GM18909 (cell line): ENCODE measurements around the gene HSPA1A.
"Not testable (repeated sequence)": the region's sequence is repeated elsewhere in the genome, so short reads cannot be mapped to it uniquely, and the experiment has no call there.

Experiments used
- ATAC-seq: cut with Tn5 transposase; IDR thresholded peaks from one replicate; pipeline ENCODE4 v1.9.1; 2021; ENCODE audit warnings: mild to moderate bottlenecking; ENCODE audit not compliant: unreplicated experiment, poor library complexity

Gene HSPA1A

GRCh38 chr6:31806470-31807272 lies 8.7 kb upstream of the HSPA1A start, which contains the start of gene LSM2:
TSS of gene LSM2 (minus strand) at chr6:31806966. CDS start at chr6:31806757, 209 bp downstream.
- ATAC-seq = peak; percentile 90

DNA sequence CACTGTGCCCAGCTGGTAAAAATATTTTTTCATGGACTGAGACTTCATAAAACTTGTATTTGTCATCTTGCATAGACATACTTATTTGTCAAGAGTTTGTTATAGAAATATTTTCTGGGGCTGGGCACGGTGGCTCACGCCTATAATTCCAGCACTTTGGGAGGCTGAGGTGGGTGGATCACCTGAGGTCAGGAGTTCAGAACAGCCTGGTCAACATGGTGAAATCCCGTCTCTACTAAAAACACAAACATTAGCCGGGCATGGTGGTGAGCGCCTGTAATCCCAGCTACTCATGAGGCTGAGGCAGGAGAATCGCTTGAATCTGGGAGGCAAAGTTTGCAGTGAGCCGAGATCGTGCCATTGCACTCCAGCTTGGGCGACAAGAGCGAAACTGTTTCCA lies 6.7 kb upstream of the HSPA1A start:
- not testable (repeated sequence) for ATAC-seq

DNA sequence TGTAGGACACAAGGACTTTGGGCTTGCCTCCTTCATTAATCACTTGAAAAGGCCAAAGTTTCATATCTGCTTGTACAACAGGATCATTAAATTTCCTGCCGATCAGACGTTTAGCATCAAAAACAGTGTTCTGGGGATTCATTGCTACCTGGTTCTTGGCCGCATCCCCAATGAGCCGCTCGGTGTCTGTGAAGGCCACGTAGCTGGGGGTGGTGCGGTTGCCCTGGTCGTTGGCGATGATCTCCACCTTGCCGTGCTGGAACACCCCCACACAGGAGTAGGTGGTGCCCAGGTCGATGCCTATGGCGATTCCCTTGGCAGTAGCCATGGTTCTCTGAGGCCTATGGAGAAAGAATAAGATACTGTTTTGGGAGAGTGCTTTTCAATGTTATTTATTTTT lies 3.7 kb upstream of the HSPA1A start:
- ATAC-seq = no peak

GRCh38 chr6:31813465-31813849 lies 1.9 kb upstream of the HSPA1A start:
- ATAC-seq = no peak

DNA sequence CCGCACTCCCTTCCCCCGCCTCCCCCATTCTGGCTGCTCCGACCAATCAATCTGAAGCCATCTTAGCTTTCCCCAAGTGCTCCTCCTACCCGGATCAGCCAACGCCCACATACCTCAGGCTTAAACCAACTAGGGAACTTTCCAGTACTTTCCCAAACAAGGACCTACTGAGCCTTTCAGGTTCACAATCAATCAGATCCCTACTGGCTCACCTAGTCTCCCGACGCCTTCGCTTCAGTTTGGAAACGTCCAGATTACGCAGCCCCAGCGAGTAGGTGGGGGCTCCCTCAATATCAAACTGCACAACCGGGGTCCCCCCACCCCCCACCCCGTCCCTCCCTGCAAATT lies 692 bp upstream of the HSPA1A start:
- ATAC-seq = no peak

DNA sequence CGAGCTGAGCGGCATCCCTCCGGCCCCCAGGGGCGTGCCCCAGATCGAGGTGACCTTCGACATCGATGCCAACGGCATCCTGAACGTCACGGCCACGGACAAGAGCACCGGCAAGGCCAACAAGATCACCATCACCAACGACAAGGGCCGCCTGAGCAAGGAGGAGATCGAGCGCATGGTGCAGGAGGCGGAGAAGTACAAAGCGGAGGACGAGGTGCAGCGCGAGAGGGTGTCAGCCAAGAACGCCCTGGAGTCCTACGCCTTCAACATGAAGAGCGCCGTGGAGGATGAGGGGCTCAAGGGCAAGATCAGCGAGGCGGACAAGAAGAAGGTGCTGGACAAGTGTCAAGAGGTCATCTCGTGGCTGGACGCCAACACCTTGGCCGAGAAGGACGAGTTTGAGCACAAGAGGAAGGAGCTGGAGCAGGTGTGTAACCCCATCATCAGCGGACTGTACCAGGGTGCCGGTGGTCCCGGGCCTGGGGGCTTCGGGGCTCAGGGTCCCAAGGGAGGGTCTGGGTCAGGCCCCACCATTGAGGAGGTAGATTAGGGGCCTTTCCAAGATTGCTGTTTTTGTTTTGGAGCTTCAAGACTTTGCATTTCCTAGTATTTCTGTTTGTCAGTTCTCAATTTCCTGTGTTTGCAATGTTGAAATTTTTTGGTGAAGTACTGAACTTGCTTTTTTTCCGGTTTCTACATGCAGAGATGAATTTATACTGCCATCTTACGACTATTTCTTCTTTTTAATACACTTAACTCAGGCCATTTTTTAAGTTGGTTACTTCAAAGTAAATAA lies 2.0 kb downstream of the HSPA1A start:
- ATAC-seq = not testable (repeated sequence)

- not testable (repeated sequence) for ATAC-seq
Observed at GRCh38 chr6:31817929-31818511, 2.7 kb downstream of the HSPA1A start.

DNA sequence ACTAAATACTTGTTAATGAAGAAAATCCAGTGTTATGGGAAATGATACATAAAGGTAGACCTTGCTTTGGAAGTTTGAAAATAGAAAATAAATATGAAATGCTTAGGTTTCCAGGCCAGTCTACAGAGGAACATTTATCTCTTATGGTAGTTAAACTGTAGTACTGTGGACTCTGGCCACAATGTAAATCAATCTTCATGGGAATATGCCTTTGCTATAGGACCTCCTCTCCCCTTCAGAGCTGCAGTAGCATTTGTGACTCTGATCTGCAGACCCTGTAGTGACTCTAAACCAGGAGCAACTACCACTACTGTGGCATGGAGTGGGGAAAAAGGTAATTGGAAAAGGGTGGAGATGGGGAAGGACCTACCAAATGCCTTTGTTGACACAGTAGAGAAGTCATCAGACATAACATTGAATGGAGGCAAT lies 4.5 kb downstream of the HSPA1A start:
- ATAC-seq = no peak

- ATAC-seq = not testable (repeated sequence)
Observed at GRCh38 chr6:31820399-31820798, 5.1 kb downstream of the HSPA1A start.

- ATAC-seq = peak; percentile 48
Observed at GRCh38 chr6:31821301-31822035, 6.1 kb downstream of the HSPA1A start.

- ATAC-seq = peak; percentile 33
Observed at GRCh38 chr6:31822036-31822821, 6.9 kb downstream of the HSPA1A start.

DNA sequence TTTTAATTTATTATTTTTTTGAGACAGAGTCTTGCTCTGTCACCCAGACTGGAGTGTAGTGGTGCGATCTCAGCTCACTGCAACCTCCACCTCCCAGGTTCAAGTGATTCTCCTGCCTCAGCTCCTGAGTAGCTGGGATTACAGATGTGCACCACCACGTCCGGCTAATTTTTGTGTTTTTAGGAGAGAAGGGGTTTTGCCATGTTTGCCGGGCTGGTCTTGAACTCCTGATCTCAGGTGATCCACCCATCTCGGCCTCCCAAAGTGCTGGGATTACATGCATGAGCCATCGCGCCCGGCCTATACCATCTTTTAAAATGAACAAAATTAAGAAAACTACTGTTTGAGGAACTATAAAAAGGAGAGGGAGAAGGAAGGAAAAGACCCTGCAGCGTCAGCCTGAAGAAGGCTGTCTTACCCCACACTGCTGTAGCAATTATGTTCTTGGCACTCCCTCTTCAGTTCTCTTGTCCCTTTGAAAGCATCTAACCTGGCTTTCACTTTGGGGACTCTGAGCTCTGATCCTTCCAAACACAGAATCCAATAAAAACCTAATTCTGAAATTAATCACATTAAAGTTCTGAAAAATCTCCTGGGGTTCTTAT lies 8.4 kb downstream of the HSPA1A start:
- ATAC-seq = not testable (repeated sequence)

GRCh38 chr6:31825553-31825952 lies 10.2 kb downstream of the HSPA1A start:
- no peak for ATAC-seq

GRCh38 chr6:31826793-31827285 lies 11.5 kb downstream of the HSPA1A start:
- peak; percentile 21 for ATAC-seq

GRCh38 chr6:31827286-31828079 lies 12.1 kb downstream of the HSPA1A start, which contains the start of gene HSPA1B:
TSS of gene HSPA1B (plus strand) at chr6:31827738. CDS start at chr6:31827951, 213 bp downstream.
- peak; percentile 74 for ATAC-seq

- ATAC-seq = no peak
Observed at GRCh38 chr6:31829633-31830283, 14.4 kb downstream of the HSPA1A start.

DNA sequence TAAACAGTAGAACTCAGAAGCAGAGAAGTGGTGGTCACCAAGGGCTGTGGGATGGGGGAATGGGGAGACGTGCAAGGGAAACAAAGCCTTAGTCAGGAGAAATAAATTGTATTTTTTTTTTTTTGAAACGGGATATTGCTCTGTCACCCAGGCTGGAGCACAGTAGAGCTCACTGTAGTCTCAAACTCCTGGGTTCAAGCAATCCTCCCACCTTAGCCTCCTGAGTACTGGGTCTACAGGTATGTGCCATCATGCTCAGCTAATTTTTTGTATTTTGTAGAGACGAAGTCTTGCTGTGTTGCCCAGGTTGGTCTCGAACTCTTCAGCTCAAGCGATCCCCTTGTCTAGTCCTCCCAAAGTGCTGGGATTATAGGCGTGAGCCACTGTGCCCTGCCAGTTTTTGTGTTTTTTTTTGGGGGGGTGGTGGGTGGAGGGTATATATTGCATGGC lies 15.6 kb downstream of the HSPA1A start:
- no peak for ATAC-seq
